HEK293 (cell line): ENCODE data around the gene AK9.

ENCODE experiments used
- CTCF ChIA-PET: fragments of 350-600 bp; formaldehyde crosslinking; extraction: SDS; loops from one replicate; lab custom pipeline; 2021; ENCODE audit warnings: antibody characterized with exemption; lab: Yijun Ruan, JAX
- POLR2A ChIA-PET: fragments of 300-600 bp; formaldehyde crosslinking; extraction: SDS; loops from one replicate; lab custom pipeline; 2020; ENCODE audit warnings: antibody characterized with exemption, inconsistent platforms; lab: Yijun Ruan, JAX
- H3K27ac ChIP-seq: fragments of 200-500 bp; sonication (Bioruptor generic); 2 replicates; pipeline ENCODE4 v1.5.1; 2014; ENCODE audit warnings: low read depth, low read length, control low read depth, inconsistent platforms; ENCODE audit errors: extremely low read depth
- H3K36me3 ChIP-seq, 2 experiments: fragments of 200-500 bp in 1 of 2; sonication (Bioruptor generic) in 1 of 2; 1 replicate in 1 of 2; 2 replicates in 1 of 2; pipeline ENCODE4 v1.5.1; 2014 to 2017; ENCODE audit warnings: inconsistent platforms in 2 of 2, low read length in 2 of 2; ENCODE audit not compliant: control insufficient read depth in 2 of 2, insufficient read depth in 1 of 2
- H3K4me1 ChIP-seq: fragments of 200-500 bp; sonication (Bioruptor generic); 2 replicates; pipeline ENCODE4 v1.5.1; 2014; ENCODE audit warnings: mild to moderate bottlenecking, low read length, inconsistent platforms; ENCODE audit not compliant: control insufficient read depth, insufficient read depth
- H3K4me3 ChIP-seq: 2 replicates; pipeline ENCODE4 v1.5.1; 2011; ENCODE audit warnings: low read depth, mild to moderate bottlenecking, control low read depth, low read length, moderate library complexity
- H3K9me3 ChIP-seq: fragments of 200-500 bp; sonication (Bioruptor generic); 2 replicates; pipeline ENCODE4 v1.5.1; 2014; ENCODE audit warnings: low read depth, low read length, inconsistent platforms; ENCODE audit not compliant: control insufficient read depth, insufficient read depth
- EGR2 ChIP-seq: fragments of 450-650 bp; formaldehyde crosslinking; IDR thresholded peaks from 2 replicates; pipeline ENCODE4 v1.5.1; 2016; ENCODE audit warnings: low read depth, missing biosample characterization, missing genetic modification characterization
- ELK4 ChIP-seq: IDR thresholded peaks from 2 replicates; pipeline ENCODE4 v1.6.1; 2011; ENCODE audit warnings: mild to moderate bottlenecking, low read depth, low read length, borderline replicate concordance
- OSR2 ChIP-seq: fragments of 450-650 bp; formaldehyde crosslinking; IDR thresholded peaks from 2 replicates; pipeline ENCODE4 v1.5.1; 2016; ENCODE audit warnings: missing biosample characterization, missing genetic modification characterization
- PRDM4 ChIP-seq: fragments of 450-650 bp; formaldehyde crosslinking; IDR thresholded peaks from 2 replicates; pipeline ENCODE4 v1.5.1; 2017; ENCODE audit warnings: missing biosample characterization, missing genetic modification characterization
- SETDB1 ChIP-seq: IDR thresholded peaks from one replicate; pipeline ENCODE4 v1.6.1; 2017; ENCODE audit warnings: mild to moderate bottlenecking, low read length, moderate library complexity, mixed read lengths; ENCODE audit not compliant: insufficient read length
- TCF7L2 ChIP-seq: IDR thresholded peaks from 2 replicates; pipeline ENCODE4 v1.6.1; 2011; ENCODE audit warnings: low read depth, mild to moderate bottlenecking, inconsistent platforms, low read length, moderate library complexity, borderline replicate concordance
- ZIC2 ChIP-seq: fragments of 450-650 bp; formaldehyde crosslinking; IDR thresholded peaks from 2 replicates; pipeline ENCODE4 v1.5.1; 2016; ENCODE audit warnings: missing biosample characterization, missing genetic modification characterization
- ZNF169 ChIP-seq: fragments of 450-650 bp; formaldehyde crosslinking; IDR thresholded peaks from 2 replicates; pipeline ENCODE4 v1.5.1; 2016; ENCODE audit warnings: missing biosample characterization, missing genetic modification characterization
- ZNF350 ChIP-seq: fragments of 450-650 bp; formaldehyde crosslinking; IDR thresholded peaks from 2 replicates; pipeline ENCODE4 v1.5.0; 2017; ENCODE audit warnings: missing biosample characterization, mild to moderate bottlenecking, missing genetic modification characterization
- ZNF37A ChIP-seq: fragments of 450-650 bp; IDR thresholded peaks from 2 replicates; pipeline ENCODE4 v1.5.1; 2018; ENCODE audit warnings: missing biosample characterization, missing genetic modification characterization
- ZNF518A ChIP-seq: fragments of 450-650 bp; formaldehyde crosslinking; conservative IDR thresholded peaks from 2 replicates; pipeline ENCODE4 v1.5.1; 2016; ENCODE audit warnings: low read depth, missing biosample characterization, missing genetic modification characterization
- ZNF571 ChIP-seq: fragments of 450-650 bp; formaldehyde crosslinking; IDR thresholded peaks from 2 replicates; pipeline ENCODE4 v1.5.0; 2017; ENCODE audit warnings: missing biosample characterization, missing genetic modification characterization
- ZNF585B ChIP-seq: fragments of 450-650 bp; formaldehyde crosslinking; IDR thresholded peaks from 2 replicates; pipeline ENCODE4 v1.5.1; 2016; ENCODE audit warnings: missing biosample characterization, missing genetic modification characterization
- ZNF621 ChIP-seq: fragments of 450-650 bp; formaldehyde crosslinking; IDR thresholded peaks from 2 replicates; pipeline ENCODE4 v1.5.1; 2017; ENCODE audit warnings: missing biosample characterization, missing genetic modification characterization
- ZNF623 ChIP-seq: fragments of 450-650 bp; formaldehyde crosslinking; IDR thresholded peaks from 2 replicates; pipeline ENCODE4 v1.5.1; 2016; ENCODE audit warnings: missing biosample characterization, missing genetic modification characterization
- ZNF626 ChIP-seq: fragments of 450-650 bp; sonication (Bioruptor Pico); formaldehyde crosslinking; IDR thresholded peaks from 2 replicates; pipeline ENCODE4 v1.5.1; 2018; ENCODE audit warnings: missing biosample characterization, missing genetic modification characterization, inconsistent platforms
- TF ChIP-seq, protein P1 (sequence below): fragments of 450-650 bp; formaldehyde crosslinking; IDR thresholded peaks from 2 replicates; pipeline ENCODE4 v1.5.1; 2016; ENCODE audit warnings: missing biosample characterization, missing genetic modification characterization

Gene AK9

DNA sequence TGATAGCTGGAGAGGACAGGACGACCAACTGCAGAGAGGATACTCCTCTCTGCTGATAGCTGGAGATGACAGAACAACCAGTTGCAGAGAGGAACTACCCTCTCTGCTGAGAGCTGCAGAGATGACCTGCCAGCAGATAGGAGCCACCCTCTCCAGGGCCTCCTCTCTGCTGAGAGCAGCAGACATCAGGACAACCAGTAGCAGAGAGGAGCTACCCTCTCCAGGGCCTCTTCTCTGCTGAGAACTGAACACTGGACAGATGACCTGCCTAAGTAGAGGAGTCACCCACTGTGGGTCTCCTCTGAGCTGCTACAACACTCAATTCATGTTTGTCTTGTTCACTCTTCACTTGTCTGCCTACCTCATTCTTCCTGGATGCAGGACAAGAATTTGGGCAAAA is 180.6 kb downstream of the AK9 start:
- no peaks in the 10 kb centered on the region for H3K9me3 ChIP-seq
- no peak overlapping the region for H3K27ac ChIP-seq
- CTCF ChIA-PET, result no interaction called here
- peak; percentile 75 for TF ChIP-seq SETDB1
- TF ChIP-seq ZNF571 (tag by site-specific recombination), result no peak
- H3K4me3 ChIP-seq, result no peak overlapping the region
- H3K36me3 ChIP-seq, result no peaks in the 10 kb centered on the region
- POLR2A ChIA-PET, result no interaction called here
- no peaks in the 10 kb centered on the region for H3K4me1 ChIP-seq

DNA sequence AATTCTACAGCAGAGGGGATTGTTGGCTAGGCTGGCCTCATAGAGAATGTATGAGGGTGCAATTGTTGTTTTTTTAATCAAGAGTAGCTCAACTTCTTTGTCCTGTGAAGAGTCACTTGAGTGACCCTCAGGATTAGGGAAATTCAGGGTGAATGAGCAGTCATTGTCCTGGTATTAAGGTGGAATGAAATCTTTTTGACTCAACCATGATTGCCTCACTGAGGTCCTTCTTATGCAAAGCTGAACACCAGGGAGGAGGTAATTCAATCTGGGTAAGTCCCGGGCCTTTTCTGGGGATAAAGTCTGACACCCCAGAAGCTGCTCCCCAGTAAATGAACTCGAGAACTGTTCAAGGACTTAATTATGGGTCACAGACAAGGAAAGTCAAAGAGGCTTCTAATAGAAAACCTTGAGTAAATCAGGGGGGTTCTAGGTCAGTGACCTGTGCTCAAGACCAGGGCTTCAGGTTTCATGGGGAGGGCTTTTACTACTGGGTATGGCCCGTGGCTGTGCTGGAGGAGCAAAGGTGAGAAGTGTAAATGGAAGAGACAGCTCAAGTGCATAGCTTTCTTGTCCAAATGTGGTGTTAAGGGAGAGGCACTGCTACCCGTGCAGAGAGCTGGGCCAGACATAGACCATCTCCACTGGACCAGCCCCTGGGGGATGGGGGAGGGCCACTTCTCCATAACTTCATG is 182.7 kb downstream of the AK9 start:
- POLR2A ChIA-PET, result no interaction called here
- CTCF ChIA-PET, result interaction anchor here (0.6 to 1.3 kb wide), 5 partner anchors 21 to 872 kb away, joined by 3 to 4 read pairs (median 3); no protein-coding TSS in a partner anchor
- Histone ChIP-seq H3K27ac (no peak overlapping the region), H3K9me3 (no peaks in the 10 kb centered on the region), H3K36me3 (no peaks in the 10 kb centered on the region)
- no peak for TF ChIP-seq PRDM4
- no peak for TF ChIP-seq ZNF623
- no peak for TF ChIP-seq ELK4
- TF ChIP-seq ZNF169 (tag by site-specific recombination), result no peak
- TF ChIP-seq, protein P1, sequence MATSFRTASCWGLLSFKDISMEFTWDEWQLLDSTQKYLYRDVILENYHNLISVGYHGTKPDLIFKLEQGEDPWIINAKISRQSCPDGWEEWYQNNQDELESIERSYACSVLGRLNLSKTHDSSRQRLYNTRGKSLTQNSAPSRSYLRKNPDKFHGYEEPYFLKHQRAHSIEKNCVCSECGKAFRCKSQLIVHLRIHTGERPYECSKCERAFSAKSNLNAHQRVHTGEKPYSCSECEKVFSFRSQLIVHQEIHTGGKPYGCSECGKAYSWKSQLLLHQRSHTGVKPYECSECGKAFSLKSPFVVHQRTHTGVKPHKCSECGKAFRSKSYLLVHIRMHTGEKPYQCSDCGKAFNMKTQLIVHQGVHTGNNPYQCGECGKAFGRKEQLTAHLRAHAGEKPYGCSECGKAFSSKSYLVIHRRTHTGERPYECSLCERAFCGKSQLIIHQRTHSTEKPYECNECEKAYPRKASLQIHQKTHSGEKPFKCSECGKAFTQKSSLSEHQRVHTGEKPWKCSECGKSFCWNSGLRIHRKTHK (tag by site-specific recombination), result no peak
- TF ChIP-seq TCF7L2, result no peak
- no peak for TF ChIP-seq OSR2
- TF ChIP-seq, all 188 proteins: peak for 0
- Histone ChIP-seq H3K4me3 (no peak overlapping the region), H3K4me1 (no peaks in the 10 kb centered on the region)

DNA sequence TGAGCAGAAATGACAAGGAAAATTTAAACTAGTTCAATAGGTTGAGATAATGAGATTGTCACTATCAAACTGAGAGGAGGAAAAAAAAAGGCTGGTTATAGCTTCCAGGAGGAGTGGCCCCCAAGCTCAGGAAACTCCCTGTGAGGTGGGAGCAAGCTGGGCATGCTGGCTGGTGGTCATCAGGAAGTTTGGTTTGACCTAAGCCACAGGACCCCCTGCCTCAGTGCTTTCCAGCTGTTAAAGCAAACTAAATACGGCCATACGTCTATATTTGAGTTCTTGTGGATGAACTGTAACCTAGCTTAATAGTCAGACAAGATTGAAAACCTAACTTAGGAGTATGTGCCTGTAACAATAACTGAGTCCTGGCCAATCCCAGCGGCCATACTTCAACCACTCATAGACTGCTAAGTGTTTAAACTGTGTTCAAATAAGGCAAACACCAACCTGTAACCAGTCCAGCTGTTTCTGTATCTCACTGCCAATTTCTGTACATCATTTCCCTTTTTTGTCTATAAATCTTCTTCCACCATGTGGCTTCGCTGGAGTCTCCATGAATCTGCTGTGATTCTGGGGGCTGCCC is 183.4 kb downstream of the AK9 start:
- ChIA-PET CTCF (interaction anchor here (0.6 to 1.3 kb wide), 3 partner anchors 21 to 1803 kb away, joined by 3 to 4 read pairs (median 3); no protein-coding TSS in a partner anchor), POLR2A (no interaction called here)
- Histone ChIP-seq H3K4me3 (no peak overlapping the region), H3K27ac (no peak overlapping the region), H3K36me3 (no peaks in the 10 kb centered on the region), H3K9me3 (no peaks in the 10 kb centered on the region), H3K4me1 (no peaks in the 10 kb centered on the region)
- TF ChIP-seq ZNF626 (tag by site-specific recombination) (no peak), ZIC2 (tag by site-specific recombination) (peak; percentile 67)

- H3K36me3 ChIP-seq, result no peaks in the 10 kb centered on the region
- no peak overlapping the region for H3K27ac ChIP-seq
- CTCF ChIA-PET, result no interaction called here
- H3K9me3 ChIP-seq, result no peaks in the 10 kb centered on the region
- H3K4me1 ChIP-seq, result no peaks in the 10 kb centered on the region
- no peak overlapping the region for H3K4me3 ChIP-seq
- POLR2A ChIA-PET, result no interaction called here
- TF ChIP-seq ZNF37A (tag by site-specific recombination) (no peak), ZNF621 (tag by site-specific recombination) (no peak), ZNF585B (no peak), EGR2 (tag by site-specific recombination) (peak; percentile 46; the same call in 1 of the 2 replicates), ZNF350 (tag by site-specific recombination) (no peak), ZNF518A (tag by site-specific recombination) (no peak)
Observed at GRCh38 chr6:109506841-109507240, 184.2 kb downstream of the AK9 start.
